Ishikawa (cell line): Measurements from ENCODE around the gene ERBB2.

Experiments used
- CEBPB ChIP-seq: IDR thresholded peaks from 2 replicates; pipeline ENCODE4 v1.6.1; 2012
- CREB1 ChIP-seq: IDR thresholded peaks from 2 replicates; pipeline ENCODE4 v1.6.1; 2012; ENCODE audit warnings: low read depth
- EGR1 ChIP-seq: IDR thresholded peaks from 2 replicates; pipeline ENCODE4 v1.6.1; 2012
- EP300 ChIP-seq: IDR thresholded peaks from 2 replicates; pipeline ENCODE4 v1.6.1; 2012; ENCODE audit warnings: borderline replicate concordance
- MAX ChIP-seq: IDR thresholded peaks from 2 replicates; pipeline ENCODE4 v1.6.1; 2012
- NFIC ChIP-seq: IDR thresholded peaks from 2 replicates; pipeline ENCODE4 v1.6.1; 2012
- RAD21 ChIP-seq: IDR thresholded peaks from 2 replicates; pipeline ENCODE4 v1.6.1; 2012; ENCODE audit warnings: low read depth
- TAF1 ChIP-seq: IDR thresholded peaks from 2 replicates; pipeline ENCODE4 v1.6.1; 2012; ENCODE audit warnings: low read depth, mild to moderate bottlenecking
- TCF12 ChIP-seq: IDR thresholded peaks from 2 replicates; pipeline ENCODE4 v1.6.1; 2012; ENCODE audit warnings: low read depth
- TEAD4 ChIP-seq: IDR thresholded peaks from 2 replicates; pipeline ENCODE4 v1.6.1; 2012

GRCh38 chr17:39711851-39712250 is 12.0 kb downstream of the ERBB2 start:
- TF ChIP-seq RAD21, result no peak
- TF ChIP-seq CREB1, result no peak
- no peak for TF ChIP-seq TAF1
- TF ChIP-seq CEBPB, result no peak
- TF ChIP-seq MAX, result no peak
- no peak for TF ChIP-seq NFIC
- no peak for TF ChIP-seq EP300
- no peak for TF ChIP-seq EGR1
- TF ChIP-seq TEAD4, result no peak
- no peak for TF ChIP-seq TCF12
